ENCODE data around the gene CEPT1.

CEPT1 gene

GRCh38 chr1:111234258-111234657 is 94.2 kb downstream of the CEPT1 start:
- no peak for DNase-seq
